K562 treated with DMSO at 1 percent for 48 hours (cell line): ENCODE results near the gene CASKIN2. TPM values are rescaled to one million over a fixed set of nuclear protein-coding genes. Genes with fewer than 3 reads are reported as not detected.

Source experiments
- total RNA-seq: library from RNA; unstranded; fragments of 300-600 nt; gene quantifications from 2 replicates; pipeline ENCODE4 v1.2.3, GENCODE V29; 2022; ENCODE audit warnings: low replicate concordance; ENCODE audit errors: extremely low read depth

The CASKIN2 gene, protein sequence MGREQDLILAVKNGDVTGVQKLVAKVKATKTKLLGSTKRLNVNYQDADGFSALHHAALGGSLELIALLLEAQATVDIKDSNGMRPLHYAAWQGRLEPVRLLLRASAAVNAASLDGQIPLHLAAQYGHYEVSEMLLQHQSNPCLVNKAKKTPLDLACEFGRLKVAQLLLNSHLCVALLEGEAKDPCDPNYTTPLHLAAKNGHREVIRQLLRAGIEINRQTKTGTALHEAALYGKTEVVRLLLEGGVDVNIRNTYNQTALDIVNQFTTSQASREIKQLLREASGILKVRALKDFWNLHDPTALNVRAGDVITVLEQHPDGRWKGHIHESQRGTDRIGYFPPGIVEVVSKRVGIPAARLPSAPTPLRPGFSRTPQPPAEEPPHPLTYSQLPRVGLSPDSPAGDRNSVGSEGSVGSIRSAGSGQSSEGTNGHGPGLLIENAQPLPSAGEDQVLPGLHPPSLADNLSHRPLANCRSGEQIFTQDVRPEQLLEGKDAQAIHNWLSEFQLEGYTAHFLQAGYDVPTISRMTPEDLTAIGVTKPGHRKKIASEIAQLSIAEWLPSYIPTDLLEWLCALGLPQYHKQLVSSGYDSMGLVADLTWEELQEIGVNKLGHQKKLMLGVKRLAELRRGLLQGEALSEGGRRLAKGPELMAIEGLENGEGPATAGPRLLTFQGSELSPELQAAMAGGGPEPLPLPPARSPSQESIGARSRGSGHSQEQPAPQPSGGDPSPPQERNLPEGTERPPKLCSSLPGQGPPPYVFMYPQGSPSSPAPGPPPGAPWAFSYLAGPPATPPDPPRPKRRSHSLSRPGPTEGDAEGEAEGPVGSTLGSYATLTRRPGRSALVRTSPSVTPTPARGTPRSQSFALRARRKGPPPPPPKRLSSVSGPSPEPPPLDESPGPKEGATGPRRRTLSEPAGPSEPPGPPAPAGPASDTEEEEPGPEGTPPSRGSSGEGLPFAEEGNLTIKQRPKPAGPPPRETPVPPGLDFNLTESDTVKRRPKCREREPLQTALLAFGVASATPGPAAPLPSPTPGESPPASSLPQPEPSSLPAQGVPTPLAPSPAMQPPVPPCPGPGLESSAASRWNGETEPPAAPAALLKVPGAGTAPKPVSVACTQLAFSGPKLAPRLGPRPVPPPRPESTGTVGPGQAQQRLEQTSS (N-terminal part only)
- total RNA-seq: not detected in 2 replicates

DNA sequence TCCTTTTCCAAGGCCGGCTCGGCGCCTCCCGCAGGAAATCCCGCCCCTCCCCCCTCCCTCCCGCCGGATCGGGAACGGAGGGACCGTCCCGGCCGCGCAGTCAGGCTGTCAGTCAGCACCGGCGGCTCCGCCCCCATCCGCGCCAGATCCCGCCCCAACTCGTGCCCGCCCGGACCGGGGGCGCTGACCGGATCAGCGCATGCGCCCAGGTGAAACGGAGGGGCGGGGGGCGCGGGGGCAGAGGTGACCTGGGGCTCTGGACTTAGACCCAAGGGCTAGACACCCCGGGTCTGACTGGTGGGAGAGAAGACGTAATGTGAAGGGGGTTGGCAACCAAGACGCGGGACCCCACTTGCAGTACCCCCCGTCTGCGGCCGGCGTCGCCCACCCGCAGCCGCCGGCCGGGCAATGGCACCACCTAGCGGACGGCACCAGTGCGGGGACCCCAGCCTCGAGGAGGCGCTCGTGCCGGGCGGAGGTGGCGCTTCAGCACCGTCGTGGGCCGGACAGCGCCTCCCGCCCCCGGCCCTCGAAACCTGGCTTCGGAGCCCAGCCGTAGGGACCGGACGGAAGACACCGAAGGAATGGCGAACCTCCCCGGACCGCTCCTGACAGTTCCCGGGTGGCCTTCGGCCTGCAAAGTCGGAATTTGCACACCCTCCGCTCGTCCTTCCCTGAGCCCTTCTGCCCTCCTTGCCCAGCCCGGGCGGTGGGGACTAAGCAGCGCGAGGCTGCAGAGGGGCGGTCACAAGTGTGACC lies at the start of gene CASKIN2:
TSS of gene CASKIN2 (minus strand) at position 42 of the 759 bp plus-strand sequence. CDS start 1,733 bp downstream, outside the sequence.

DNA sequence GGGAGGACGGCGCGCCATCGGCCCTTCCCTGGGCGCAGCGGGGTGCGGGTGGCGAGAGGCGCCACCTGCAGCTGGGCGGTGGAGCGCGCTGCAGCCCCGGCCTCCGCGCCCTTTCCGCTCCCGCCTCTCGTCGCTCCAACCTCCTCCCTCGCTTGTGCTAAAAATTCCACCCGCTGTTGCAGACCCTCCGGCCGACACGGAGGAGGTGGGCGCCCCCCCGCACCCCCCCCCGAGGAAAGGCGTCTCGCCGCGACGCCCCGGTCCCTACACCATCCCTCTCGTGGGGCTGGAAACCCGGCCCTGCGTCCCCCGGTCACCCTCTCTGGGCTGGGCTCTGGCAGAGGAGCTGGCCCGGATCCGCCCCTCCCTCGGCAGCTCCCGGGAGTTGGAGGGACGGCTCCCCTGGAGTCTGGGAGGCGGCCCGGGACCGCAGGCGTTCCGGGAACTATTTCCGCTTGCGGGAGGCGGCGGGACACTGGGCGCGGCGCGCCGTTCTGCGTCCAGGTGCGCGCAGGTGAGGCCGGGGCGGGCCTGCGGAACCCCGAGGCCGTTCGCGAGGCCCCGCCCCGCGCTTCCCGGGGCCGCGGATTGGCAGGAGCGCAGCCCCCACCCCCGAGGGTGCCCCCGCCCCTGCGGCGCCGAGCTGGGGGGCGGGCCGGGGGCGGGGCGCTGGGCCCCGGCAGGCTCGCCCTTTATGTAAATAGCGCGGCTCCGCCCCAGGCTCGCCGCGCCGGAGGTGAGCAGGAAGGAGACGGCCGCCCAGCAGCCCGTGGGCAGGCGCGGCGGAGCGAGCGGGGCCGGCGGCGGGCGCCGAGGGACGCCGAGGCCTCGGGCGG lies 9.9 kb upstream of the CASKIN2 start, which contains the start of gene LLGL2:
TSS of gene LLGL2 (plus strand) at position 728 of the 836 bp plus-strand sequence. CDS start 17,730 bp downstream, outside the sequence.

DNA sequence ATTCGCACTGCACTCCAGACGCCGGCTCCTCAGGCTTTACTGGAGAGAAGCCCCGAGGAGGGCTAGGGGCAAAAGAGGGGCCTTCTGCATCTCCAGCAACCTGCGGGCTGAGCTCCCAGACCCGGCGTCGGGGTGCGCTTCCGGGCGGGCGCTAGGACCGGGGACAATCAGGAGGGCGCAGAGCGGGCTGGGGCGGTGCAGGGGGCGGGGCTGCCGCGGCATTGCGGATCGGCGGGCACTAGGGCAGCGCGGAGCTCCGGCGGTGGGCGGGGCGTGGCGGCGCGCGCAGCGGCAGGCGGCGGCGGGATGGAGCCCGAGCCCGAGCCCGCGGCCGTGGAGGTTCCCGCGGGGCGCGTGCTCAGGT lies 900 bp upstream of the CASKIN2 start, which contains the start of gene TSEN54:
TSS of gene TSEN54 (plus strand) at position 274 of the 364 bp plus-strand sequence. CDS start at position 307, 33 bp downstream.

DNA sequence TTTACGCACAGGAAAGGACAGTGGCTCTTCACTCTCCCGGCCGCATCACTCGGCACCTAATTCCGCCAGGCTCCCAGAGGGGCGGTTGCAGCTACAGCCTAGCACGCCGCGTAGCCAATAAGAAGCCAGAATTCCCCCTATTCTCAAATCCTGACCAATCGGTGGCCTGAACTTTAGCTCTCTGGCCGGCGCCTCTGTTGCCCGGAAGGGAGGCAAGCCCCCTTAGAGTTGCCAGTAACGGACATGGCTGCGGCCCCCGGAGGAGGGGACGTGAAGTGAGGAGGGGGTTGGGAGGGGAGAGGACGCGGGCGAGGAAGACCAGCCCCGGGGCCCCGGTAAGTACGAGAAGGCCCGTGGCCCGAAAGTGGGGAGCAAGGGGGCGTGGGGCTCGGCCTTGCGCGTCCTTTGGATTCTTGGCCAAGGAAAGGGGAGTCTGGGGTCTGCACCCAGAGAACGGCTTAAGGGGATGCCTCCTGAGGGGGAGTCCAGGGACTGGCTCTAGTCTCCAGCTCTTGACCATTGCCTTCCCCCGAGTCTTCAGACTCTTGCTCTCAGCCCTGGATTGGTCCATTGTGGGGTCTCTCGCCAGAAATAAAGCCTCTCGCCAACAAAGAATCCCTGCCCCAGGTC lies 58.8 kb downstream of the CASKIN2 start, which contains the start of gene TMEM94:
TSS of gene TMEM94 (plus strand) at position 219 of the 630 bp plus-strand sequence. CDS start 15,271 bp downstream, outside the sequence.

Other genes starting within 250 kb of the CASKIN2 start
- not detected in 2 replicates for gene MIF4GD, start 244.3 kb downstream of the CASKIN2 start, total RNA-seq
- not detected in 2 replicates for gene SLC25A19, start 226.1 kb downstream of the CASKIN2 start, total RNA-seq
- 308 TPM in 1 of 2 replicates, not detected in the other for gene GRB2, start 109.9 kb downstream of the CASKIN2 start, total RNA-seq
- not detected in 2 replicates for gene TMEM94, start 58.9 kb downstream of the CASKIN2 start, total RNA-seq
- gene TSEN54, start 991 bp upstream of the CASKIN2 start, total RNA-seq: not detected in 2 replicates
- gene LLGL2, start 10.2 kb upstream of the CASKIN2 start, total RNA-seq: not detected in 2 replicates
- not detected in 2 replicates for gene MYO15B, start 72.3 kb upstream of the CASKIN2 start, total RNA-seq
- not detected in 2 replicates for gene SMIM5, start 117.9 kb upstream of the CASKIN2 start, total RNA-seq
- gene RECQL5, start 151.6 kb upstream of the CASKIN2 start, total RNA-seq: not detected in 2 replicates
- not detected in 2 replicates for gene SAP30BP, start 151.8 kb upstream of the CASKIN2 start, total RNA-seq
- not detected in 2 replicates for gene ITGB4, start 205.9 kb upstream of the CASKIN2 start, total RNA-seq
- gene GALK1, start 249.7 kb upstream of the CASKIN2 start, total RNA-seq: not detected in 2 replicates